H1 (cell line): ENCODE measurements around the gene USP3. TPM values are rescaled to one million over a fixed set of nuclear protein-coding genes. Genes with fewer than 3 reads are reported as not detected.

Experiments
- CTCF ChIA-PET: fragments of 300-600 bp; sonication (Branson Sonifier 250); formaldehyde crosslinking; loops from one replicate; lab custom pipeline; 2021; ENCODE audit not compliant: partially characterized antibody; lab: Charles Lee
- POLR2A ChIA-PET: fragments of 300-600 bp; sonication (Branson Sonifier 250); formaldehyde crosslinking; loops from one replicate; lab custom pipeline; 2021; ENCODE audit warnings: inconsistent platforms; ENCODE audit not compliant: partially characterized antibody; lab: Charles Lee
- DNase-seq, 2 experiments: peaks; one replicate each; pipeline versions ENCODE4 v3.0.0 to v3.0.0-alpha.2; 2010 to 2022; ENCODE audit warnings: low spot score in 2 of 2, low read depth in 1 of 2, mixed read lengths in 1 of 2
- FAIRE-seq: peaks from 2 replicates; lab custom pipeline; 2011; peaks lifted over from hg19 to GRCh38; lab: Jason Lieb, UNC
- H2AFZ ChIP-seq: 2 replicates; pipeline ENCODE4 v1.8.1; 2012; ENCODE audit warnings: low read length, inconsistent platforms
- H2AK5ac ChIP-seq: 2 replicates; pipeline ENCODE4 v1.6.1; 2013; ENCODE audit warnings: low read depth, low read length
- H2BK120ac ChIP-seq: replicated peaks from 2 replicates; pipeline ENCODE3; 2013; ENCODE audit warnings: low read depth, low read length, inconsistent platforms
- H2BK12ac ChIP-seq: 2 replicates; pipeline ENCODE4 v1.6.1; 2013; ENCODE audit warnings: low read depth, low read length
- H2BK15ac ChIP-seq: 2 replicates; pipeline ENCODE4 v1.6.1; 2013; ENCODE audit warnings: low read length
- H2BK20ac ChIP-seq: 2 replicates; pipeline ENCODE4 v1.6.1; 2013; ENCODE audit warnings: low read length
- H2BK5ac ChIP-seq: 2 replicates; pipeline ENCODE4 v1.6.1; 2013; ENCODE audit warnings: low read depth, low read length
- H3K14ac ChIP-seq: 2 replicates; pipeline ENCODE4 v1.6.1; 2013; ENCODE audit warnings: inconsistent platforms; ENCODE audit not compliant: insufficient read length
- H3K18ac ChIP-seq: 2 replicates; pipeline ENCODE4 v1.6.1; 2013; ENCODE audit warnings: low read length; ENCODE audit errors: extremely low read depth
- H3K23ac ChIP-seq: 2 replicates; pipeline ENCODE4 v1.6.1; 2013; ENCODE audit warnings: inconsistent platforms; ENCODE audit not compliant: insufficient read length
- H3K23me2 ChIP-seq: 2 replicates; pipeline ENCODE4 v1.6.1; 2013; ENCODE audit warnings: low read depth, low read length
- H3K27ac ChIP-seq: 2 replicates; pipeline ENCODE4 v1.6.1; 2011; ENCODE audit warnings: low read depth, low read length, inconsistent platforms
- H3K27me3 ChIP-seq, 4 experiments: replicated peaks in 1 of 4; 1 replicate in 1 of 4; 2 replicates in 3 of 4; pipeline versions ENCODE4 v1.6.1 to v1.8.1; 2011 to 2013; ENCODE audit warnings: low read length in 3 of 4, mild to moderate bottlenecking in 3 of 4, inconsistent platforms in 2 of 4, mixed read lengths in 2 of 4, moderate library complexity in 1 of 4; ENCODE audit not compliant: control insufficient read depth in 3 of 4, insufficient read depth in 3 of 4; ENCODE audit errors: extremely low read depth in 1 of 4
- H3K36me3 ChIP-seq, 4 experiments: 2 replicates each; pipeline versions ENCODE4 v1.6.1 to v1.8.1; 2011 to 2013; ENCODE audit warnings: mild to moderate bottlenecking in 4 of 4, low read length in 3 of 4, moderate library complexity in 2 of 4, control low read depth in 1 of 4, inconsistent platforms in 1 of 4; ENCODE audit not compliant: insufficient read depth in 4 of 4, control insufficient read depth in 2 of 4
- H3K4ac ChIP-seq: replicated peaks from 2 replicates; pipeline ENCODE3; 2013; ENCODE audit warnings: low read length, low read depth, mixed read lengths, inconsistent platforms; ENCODE audit not compliant: insufficient read length
- H3K4me1 ChIP-seq, 4 experiments: replicated peaks in 1 of 4; 1 replicate in 1 of 4; 2 replicates in 3 of 4; pipeline versions ENCODE4 v1.6.1 to v1.8.1; 2011 to 2013; ENCODE audit warnings: low read length in 3 of 4, inconsistent platforms in 2 of 4, mixed read lengths in 1 of 4; ENCODE audit not compliant: insufficient read depth in 4 of 4, control insufficient read depth in 3 of 4
- H3K4me2 ChIP-seq, 2 experiments: 2 replicates each; pipeline versions ENCODE4 v1.6.1 to v1.8.1; 2011 to 2013; ENCODE audit warnings: low read depth in 2 of 2, low read length in 2 of 2, control low read depth in 1 of 2, inconsistent platforms in 1 of 2, mild to moderate bottlenecking in 1 of 2; ENCODE audit not compliant: insufficient read depth in 1 of 2
- H3K4me3 ChIP-seq, 4 experiments: fragments of 200-600, 300-600 bp in 1 of 4; sonication (generic), shearing (Covaris generic), sonication (Bioruptor Twin) in 1 of 4; 2 replicates each; pipeline versions ENCODE4 v1.5.1 to v1.8.1; 2011 to 2016; ENCODE audit warnings: low read length in 4 of 4, low read depth in 3 of 4, control low read depth in 2 of 4, inconsistent platforms in 2 of 4, mild to moderate bottlenecking in 2 of 4, mixed read lengths in 1 of 4, moderate library complexity in 1 of 4; ENCODE audit not compliant: insufficient read depth in 2 of 4; ENCODE audit errors: extremely low read depth in 1 of 4
- H3K56ac ChIP-seq: replicated peaks from 2 replicates; pipeline ENCODE3; 2013; ENCODE audit warnings: low read depth, mild to moderate bottlenecking, mixed read lengths, low read length, inconsistent platforms; ENCODE audit not compliant: insufficient read length
- H3K79me1 ChIP-seq: 2 replicates; pipeline ENCODE4 v1.6.1; 2013; ENCODE audit warnings: low read depth, low read length, control low read depth
- H3K79me2 ChIP-seq, 2 experiments: 2 replicates each; pipeline versions ENCODE4 v1.6.1 to v1.8.1; 2012 to 2013; ENCODE audit warnings: low read length in 2 of 2, mild to moderate bottlenecking in 2 of 2, inconsistent platforms in 1 of 2; ENCODE audit not compliant: insufficient read depth in 2 of 2, control insufficient read depth in 1 of 2
- H3K9ac ChIP-seq, 4 experiments: replicated peaks in 1 of 4; 1 replicate in 1 of 4; 2 replicates in 3 of 4; pipeline versions ENCODE4 v1.6.1 to v1.8.1; 2011 to 2013; ENCODE audit warnings: low read depth in 3 of 4, low read length in 3 of 4, control low read depth in 2 of 4, mild to moderate bottlenecking in 2 of 4, moderate library complexity in 2 of 4, inconsistent platforms in 1 of 4; ENCODE audit errors: extremely low read depth in 1 of 4
- H3K9me3 ChIP-seq, 2 experiments: 2 replicates each; pipeline versions ENCODE4 v1.6.1 to v1.8.1; 2012 to 2013; ENCODE audit warnings: mild to moderate bottlenecking in 2 of 2, moderate library complexity in 2 of 2, control low read depth in 1 of 2, inconsistent platforms in 1 of 2, low read depth in 1 of 2, low read length in 1 of 2, mixed read lengths in 1 of 2; ENCODE audit not compliant: insufficient read depth in 2 of 2
- H4K20me1 ChIP-seq, 2 experiments: replicated peaks in 1 of 2; 2 replicates each; pipeline versions ENCODE3 to v1.8.1; 2011 to 2013; ENCODE audit warnings: inconsistent platforms in 2 of 2, low read length in 2 of 2, mild to moderate bottlenecking in 1 of 2; ENCODE audit not compliant: insufficient read depth in 2 of 2, control insufficient read depth in 1 of 2
- H4K5ac ChIP-seq: 2 replicates; pipeline ENCODE4 v1.6.1; 2013; ENCODE audit warnings: low read length, low read depth, mixed read lengths, inconsistent platforms; ENCODE audit not compliant: insufficient read length
- H4K8ac ChIP-seq: 2 replicates; pipeline ENCODE4 v1.8.0; 2013; ENCODE audit warnings: mild to moderate bottlenecking, moderate library complexity, low read length, inconsistent platforms; ENCODE audit not compliant: insufficient read depth; ENCODE audit errors: extremely low read depth
- H4K91ac ChIP-seq: replicated peaks from 2 replicates; pipeline ENCODE3; 2013; ENCODE audit warnings: low read length, mixed read lengths, inconsistent platforms; ENCODE audit not compliant: insufficient read length
- ASH2L ChIP-seq: fragments of 200-600, 300-600 bp; sonication (generic); IDR thresholded peaks from one replicate; pipeline ENCODE4 v1.7.1; 2017; ENCODE audit warnings: low read length
- ATF3 ChIP-seq: IDR thresholded peaks from 2 replicates; pipeline ENCODE4 v1.6.1; 2011; ENCODE audit warnings: low read depth, mild to moderate bottlenecking, low read length; ENCODE audit not compliant: insufficient read depth
- EZH2 ChIP-seq: fragments of 200-600 bp; sonication (generic); IDR thresholded peaks from 2 replicates; pipeline ENCODE4 v1.7.1; 2012; ENCODE audit warnings: low read depth, mild to moderate bottlenecking, moderate library complexity, low read length, inconsistent platforms; ENCODE audit not compliant: severe bottlenecking
- POLR2AphosphoS5 ChIP-seq: IDR thresholded peaks from 2 replicates; pipeline ENCODE4 v1.6.1; 2011; ENCODE audit warnings: low read depth, low read length
- POU5F1 ChIP-seq: IDR thresholded peaks from 2 replicates; pipeline ENCODE4 v1.6.1; 2011; ENCODE audit warnings: low read depth, mild to moderate bottlenecking, low read length, moderate library complexity
- RNF2 ChIP-seq: fragments of 200-900, 300-1000 bp; sonication (generic); IDR thresholded peaks from 2 replicates; pipeline ENCODE4 v1.7.1; 2016; ENCODE audit warnings: borderline replicate concordance, low read depth, mild to moderate bottlenecking, antibody characterized with exemption, low read length; ENCODE audit not compliant: poor library complexity, severe bottlenecking; ENCODE audit errors: missing control alignments
- SIN3A ChIP-seq, 2 experiments: IDR thresholded peaks in 1 of 2; conservative IDR thresholded peaks in 1 of 2; 2 replicates each; pipeline ENCODE4 v1.6.1; 2011 to 2012; ENCODE audit warnings: low read length in 2 of 2, improper control_type of control experiment in 1 of 2, low read depth in 1 of 2, mild to moderate bottlenecking in 1 of 2
- SRF ChIP-seq: IDR thresholded peaks from 2 replicates; pipeline ENCODE4 v1.6.1; 2011; ENCODE audit warnings: mild to moderate bottlenecking, low read depth, low read length, moderate library complexity
- SUZ12 ChIP-seq: fragments of 200-600 bp; sonication (generic); IDR thresholded peaks from 2 replicates; pipeline ENCODE4 v1.6.1; 2012; ENCODE audit warnings: mild to moderate bottlenecking, inconsistent platforms, low read length, moderate library complexity, mixed read lengths
- USF2 ChIP-seq: IDR thresholded peaks from 2 replicates; pipeline ENCODE4 v1.6.1; 2011; ENCODE audit warnings: low read length, improper control_type of control experiment
- WGBS, 2 experiments: shearing (Covaris generic) in 1 of 2; methylation state at CpG; one replicate each; pipeline versions ENCODE4 v1.1.6 to v1.1.7; 2013 to 2015; ENCODE audit warnings: low lambda C conversion rate in 2 of 2, mixed read lengths in 2 of 2, inconsistent platforms in 1 of 2, low coverage in 1 of 2, missing lambda C conversion rate in 1 of 2; ENCODE audit not compliant: insufficient replicate concordance in 2 of 2, insufficient coverage in 1 of 2, insufficient read length in 1 of 2; ENCODE audit errors: extremely low coverage in 1 of 2, missing lambda C conversion rate in 1 of 2; 5-methylcytosine and 5-hydroxymethylcytosine counted together
- polyA plus RNA-seq, 7 experiments: library from polyadenylated mRNA; depleted of rRNA in 3 of 7; stranded (reverse) in 5 of 7; unstranded in 2 of 7; fragments of >200 nt in 5 of 7; fragments of 200-250 nt in 2 of 7; gene quantifications; 1 replicate in 5 of 7; 2 replicates in 1 of 7; 4 replicates in 1 of 7; pipeline versions ENCODE4 v1.2.1 to v1.2.3, GENCODE V29; 2011 to 2013; ENCODE audit warnings: missing spikeins in 2 of 7, mixed read lengths in 2 of 7
- total RNA-seq: library from RNA; stranded (reverse); fragmentation: NEBNext Ultra II Directional; extraction: Animal tissue kit (Norgen Biotek cat#: 25700); gene quantifications from 2 replicates; pipeline ENCODE4 v1.2.1, GENCODE V29; 2021

The USP3 gene
- total and polyA plus RNA-seq, 2 of the 8 experiments (the other 6 are each of a cell fraction or from before 2014, with no cell fraction given): 15.5 to 16.2 TPM

- H3K23me2 ChIP-seq: peaks cover 14% of the 10 kb centered on the region
- peaks cover 0 to 55% of the 10 kb centered on the region in 2 experiments; a peak in 2 of 4 replicates for H3K79me2 ChIP-seq
- H2AFZ ChIP-seq: no peak overlapping the region
- H4K20me1 ChIP-seq: peaks cover 4 to 16% of the 10 kb centered on the region in 2 experiments
- H3K18ac ChIP-seq: no peak overlapping the region
- no peak overlapping the region for H3K23ac ChIP-seq
- H4K5ac ChIP-seq: no peak overlapping the region
- ChIA-PET POLR2A (no interaction called here), CTCF (interaction anchor here (0.7 to 4.1 kb wide), 7 partner anchors 10 to 66 kb away, joined by 3 to 16 read pairs (median 5); no protein-coding TSS in a partner anchor)
- no peak overlapping the region for H3K4ac ChIP-seq
- H2AK5ac ChIP-seq: no peak overlapping the region
- no peak overlapping the region for H3K27ac ChIP-seq
- WGBS, 2 experiments: 88% methylated on average over 8 of the region's 8 CpGs; no CpG with 5 or more reads in 1 of the 2 experiments
- no peak overlapping the region for H2BK20ac ChIP-seq
- H3K79me1 ChIP-seq: no peaks in the 10 kb centered on the region
- no peak overlapping the region for H3K4me3 ChIP-seq
- no peaks in the 10 kb centered on the region for H3K36me3 ChIP-seq
- no peak for DNase-seq
- H3K9me3 ChIP-seq: no peaks in the 10 kb centered on the region
- no peak overlapping the region for H3K56ac ChIP-seq
- H2BK12ac ChIP-seq: no peak overlapping the region
- peaks cover 17 to 55% (median 43%) of the 10 kb centered on the region in 4 experiments for H3K27me3 ChIP-seq
- H4K91ac ChIP-seq: no peak overlapping the region
- H3K4me1 ChIP-seq: peaks cover 5 to 19% (median 7%) of the 10 kb centered on the region in 4 experiments
- no peak overlapping the region for H2BK5ac ChIP-seq
- no peak overlapping the region for H3K9ac ChIP-seq
- H2BK15ac ChIP-seq: no peak overlapping the region
- FAIRE-seq: no peak
- no peak overlapping the region for H3K14ac ChIP-seq
- H4K8ac ChIP-seq: no peak overlapping the region
- H3K4me2 ChIP-seq: peak overlapping the region in 1 of 2 experiments; percentile 69; a peak in 1 of 4 replicates
- no peak overlapping the region for H2BK120ac ChIP-seq
- TF ChIP-seq POLR2AphosphoS5 (no peak), SUZ12 (no peak), POU5F1 (no peak), ATF3 (no peak), SIN3A (conservative IDR thresholded peaks at IDR 0.05 in 1 of 2, IDR thresholded peaks at IDR 0.05 in 1 of 2; ENCODE audit: low read depth in 1 of 2, low read length in 2 of 2) (no peak), EZH2 (no peak), SRF (no peak), RNF2 (no peak), ASH2L (no peak), USF2 (no peak)
These were observed 2.2 kb downstream of the USP3 start for GRCh38 chr15:63506537-63507035.
